HCT116 (cell line): ENCODE results near the gene SP110. TPM values are rescaled to one million over a fixed set of nuclear protein-coding genes. Genes with fewer than 3 reads are reported as not detected.

Experiments
- ATAC-seq: fragments of 200-7000 bp; cut with Tn5 transposase; 2 replicates; pipeline ENCODE4 v1.9.1; 2020; ENCODE audit warnings: mild to moderate bottlenecking, moderate library complexity
- BruUV-seq: library from RNA; stranded (reverse); fragments of 400-500 nt; replicated peaks from 2 replicates; lab custom pipeline; 2021; lab: Mats Ljungman, UMichigan
- CTCF ChIA-PET: fragments of 300-600 bp; sonication (Branson Sonifier 250); formaldehyde crosslinking; loops from one replicate; lab custom pipeline; 2021; ENCODE audit warnings: antibody characterized with exemption; lab: Charles Lee
- POLR2A ChIA-PET: fragments of 300-600, 350-600 bp; sonication (Branson Sonifier 250); formaldehyde crosslinking; loops from one replicate; lab custom pipeline; 2021; ENCODE audit warnings: antibody characterized with exemption; lab: Charles Lee
- RAD21 ChIA-PET, 2 experiments: fragments of 300-600 bp; sonication (Branson Sonifier 250); formaldehyde crosslinking; loops; one replicate each; lab custom pipeline; 2023; ENCODE audit warnings: low total read pairs in 2 of 2; ENCODE audit not compliant: uncharacterized antibody in 2 of 2, unreplicated experiment in 2 of 2, low non-redundant PET in 1 of 2; lab: Charles Lee
- DNase-seq: peaks from one replicate; pipeline ENCODE4 v3.0.0-alpha.2; 2010; ENCODE audit warnings: low read depth, low spot score
- H2AFZ ChIP-seq: fragments of 200-600 bp; shearing (Covaris generic), sonication (generic); 2 replicates; pipeline ENCODE4 v1.6.1; 2017; ENCODE audit warnings: low read depth, mixed run types, mixed read lengths, antibody characterized with exemption, low read length; ENCODE audit not compliant: poor library complexity, severe bottlenecking
- H3K27ac ChIP-seq: 2 replicates; pipeline ENCODE4 v1.5.1; 2012; ENCODE audit warnings: low read depth, low read length
- H3K27me3 ChIP-seq: fragments of 200-600 bp; sonication (generic); 2 replicates; pipeline ENCODE4 v1.6.1; 2016; ENCODE audit warnings: mixed run types, low read length, mixed read lengths; ENCODE audit not compliant: insufficient read depth
- H3K36me3 ChIP-seq, 2 experiments: fragments of 200-500 bp in 1 of 2; fragments of 200-600 bp in 1 of 2; sonication (Bioruptor generic) in 1 of 2; sonication (generic) in 1 of 2; 2 replicates each; pipeline versions ENCODE4 v1.5.1 to v1.6.1; 2014 to 2016; ENCODE audit warnings: low read length in 2 of 2, inconsistent platforms in 1 of 2, mixed read lengths in 1 of 2, mixed run types in 1 of 2; ENCODE audit not compliant: insufficient read depth in 2 of 2, control insufficient read depth in 1 of 2
- H3K4me1 ChIP-seq, 2 experiments: fragments of 200-600 bp in 1 of 2; sonication (generic) in 1 of 2; 2 replicates each; pipeline versions ENCODE4 v1.5.1 to v1.6.1; 2012 to 2017; ENCODE audit warnings: low read length in 2 of 2, inconsistent platforms in 1 of 2, mild to moderate bottlenecking in 1 of 2, mixed read lengths in 1 of 2, mixed run types in 1 of 2, moderate library complexity in 1 of 2; ENCODE audit not compliant: insufficient read depth in 2 of 2, control insufficient read depth in 1 of 2
- H3K4me2 ChIP-seq: fragments of 200-600 bp; sonication (generic); 2 replicates; pipeline ENCODE4 v1.6.1; 2017; ENCODE audit warnings: mixed run types, low read length, mixed read lengths
- H3K4me3 ChIP-seq, 2 experiments: fragments of 200-600 bp in 1 of 2; sonication (generic) in 1 of 2; replicated peaks in 1 of 2; 2 replicates each; pipeline ENCODE4 v1.5.1; 2011 to 2016; ENCODE audit warnings: low read length in 2 of 2, control low read depth in 1 of 2, low read depth in 1 of 2, mild to moderate bottlenecking in 1 of 2, mixed read lengths in 1 of 2, mixed run types in 1 of 2
- H3K79me2 ChIP-seq: fragments of 200-600 bp; sonication (generic); 2 replicates; pipeline ENCODE4 v1.6.1; 2017; ENCODE audit warnings: mild to moderate bottlenecking, mixed run types, low read length, moderate library complexity, mixed read lengths; ENCODE audit not compliant: insufficient read depth
- H3K9ac ChIP-seq: fragments of 200-600 bp; sonication (generic); 2 replicates; pipeline ENCODE4 v1.6.1; 2016; ENCODE audit warnings: low read length, mixed read lengths
- H3K9me2 ChIP-seq: fragments of 200-600 bp; sonication (generic), shearing (Covaris generic); 2 replicates; pipeline ENCODE4 v1.6.1; 2017; ENCODE audit warnings: mixed run types, mild to moderate bottlenecking, moderate library complexity; ENCODE audit not compliant: insufficient read depth
- H3K9me3 ChIP-seq, 2 experiments: fragments of 200-500 bp in 1 of 2; fragments of 200-600 bp in 1 of 2; sonication (Bioruptor generic) in 1 of 2; sonication (generic) in 1 of 2; 2 replicates each; pipeline ENCODE4 v1.6.1; 2014 to 2017; ENCODE audit warnings: low read length in 2 of 2, mixed read lengths in 2 of 2, inconsistent platforms in 1 of 2, low read depth in 1 of 2, mild to moderate bottlenecking in 1 of 2, mixed run types in 1 of 2, moderate library complexity in 1 of 2; ENCODE audit not compliant: control insufficient read depth in 1 of 2, insufficient read depth in 1 of 2
- H4K20me1 ChIP-seq: fragments of 200-600 bp; sonication (generic), shearing (Covaris generic); 2 replicates; pipeline ENCODE4 v1.6.1; 2017; ENCODE audit warnings: mixed run types, mild to moderate bottlenecking, moderate library complexity; ENCODE audit not compliant: insufficient read depth
- ATF3 ChIP-seq: IDR thresholded peaks from 2 replicates; pipeline ENCODE4 v1.6.1; 2012
- CBX3 ChIP-seq: IDR thresholded peaks from 2 replicates; pipeline ENCODE4 v1.6.1; 2012; ENCODE audit warnings: low read depth
- CEBPB ChIP-seq: IDR thresholded peaks from 2 replicates; pipeline ENCODE4 v1.6.1; 2012; ENCODE audit warnings: low read depth
- EGR1 ChIP-seq: IDR thresholded peaks from 2 replicates; pipeline ENCODE4 v1.6.1; 2012; ENCODE audit warnings: low read depth
- ELF1 ChIP-seq: IDR thresholded peaks from 2 replicates; pipeline ENCODE4 v1.6.1; 2012; ENCODE audit warnings: low read depth, borderline replicate concordance
- EZH2phosphoT487 ChIP-seq: fragments of 200-600 bp; IDR thresholded peaks from 2 replicates; pipeline ENCODE4 v1.6.1; 2018; ENCODE audit warnings: antibody characterized with exemption, borderline replicate concordance
- FOSL1 ChIP-seq: IDR thresholded peaks from 2 replicates; pipeline ENCODE4 v1.6.1; 2012; ENCODE audit warnings: low read depth
- JUND ChIP-seq: IDR thresholded peaks from 2 replicates; pipeline ENCODE4 v1.6.1; 2012
- MAX ChIP-seq: IDR thresholded peaks from 2 replicates; pipeline ENCODE4 v1.6.1; 2012
- POLR2A ChIP-seq: IDR thresholded peaks from 2 replicates; pipeline ENCODE4 v1.7.0; 2011; ENCODE audit warnings: borderline replicate concordance; ENCODE audit not compliant: insufficient read depth, insufficient read length; ENCODE audit errors: extremely low read depth
- POLR2AphosphoS5 ChIP-seq: IDR thresholded peaks from 2 replicates; pipeline ENCODE4 v1.6.1; 2011; ENCODE audit warnings: mild to moderate bottlenecking, low read depth, low read length, moderate library complexity
- RAD21 ChIP-seq: IDR thresholded peaks from 2 replicates; pipeline ENCODE4 v1.6.1; 2012; ENCODE audit warnings: low read depth, mild to moderate bottlenecking
- SP1 ChIP-seq: IDR thresholded peaks from 2 replicates; pipeline ENCODE4 v1.6.1; 2012; ENCODE audit warnings: low read depth
- SRF ChIP-seq: IDR thresholded peaks from 2 replicates; pipeline ENCODE4 v1.6.1; 2012; ENCODE audit warnings: low read depth
- YY1 ChIP-seq: IDR thresholded peaks from 2 replicates; pipeline ENCODE4 v1.6.1; 2011; ENCODE audit warnings: low read length, low read depth, moderate library complexity, mild to moderate bottlenecking; ENCODE audit not compliant: insufficient replicate concordance; ENCODE audit errors: extremely low read depth
- ZBTB33 ChIP-seq: IDR thresholded peaks from 2 replicates; pipeline ENCODE4 v1.6.1; 2011; ENCODE audit warnings: mild to moderate bottlenecking, low read length, moderate library complexity; ENCODE audit not compliant: insufficient replicate concordance; ENCODE audit errors: extremely low read depth
- intact Hi-C: fragments of 100-400 bp; cut with micrococcal nuclease; formaldehyde crosslinking; loops from 2 replicates; pipeline ENCODE4 v1.10.0; 2022
- total RNA-seq: library from RNA; stranded (reverse); gene quantifications from one replicate; pipeline ENCODE4 v1.2.1, GENCODE V29; 2021; ENCODE audit not compliant: unreplicated experiment

SP110 gene
- total RNA-seq, 1 experiment from 2014 or later, result 8.5 TPM

- no peaks in the 10 kb centered on the region for H3K9me2 ChIP-seq
- ChIA-PET POLR2A (no interaction called here), RAD21 (no interaction called here), CTCF (no interaction called here)
- no peak overlapping the region for H3K4me3 ChIP-seq
- ATAC-seq (no peak), DNase-seq (no peak)
- H4K20me1 ChIP-seq, result no peaks in the 10 kb centered on the region
- H2AFZ ChIP-seq, result no peak overlapping the region
- no peak overlapping the region for H3K9ac ChIP-seq
- H3K79me2 ChIP-seq, result no peaks in the 10 kb centered on the region
- no peaks in the 10 kb centered on the region for H3K27me3 ChIP-seq
- H3K4me1 ChIP-seq, result no peaks in the 10 kb centered on the region
- no peaks in the 10 kb centered on the region for H3K9me3 ChIP-seq
- no TSS peak for BruUV-seq
- H3K27ac ChIP-seq, result no peak overlapping the region
- intact Hi-C loops, result no loop called here
- H3K4me2 ChIP-seq, result no peak overlapping the region
- TF ChIP-seq ELF1 (no peak), EGR1 (no peak), POLR2AphosphoS5 (no peak), SRF (no peak), ZBTB33 (no peak), FOSL1 (no peak), YY1 (no peak), POLR2A (no peak), SP1 (no peak), RAD21 (no peak), CEBPB (no peak), MAX (no peak), CBX3 (no peak), JUND (no peak), EZH2phosphoT487 (no peak), ATF3 (no peak)
- no peaks in the 10 kb centered on the region for H3K36me3 ChIP-seq
Measured at GRCh38 chr2:230176996-230177395, 42.8 kb downstream of the SP110 start.
